GM18868 (cell line): ENCODE data around the gene C2CD5.

ENCODE experiments used
- ATAC-seq: cut with Tn5 transposase; IDR thresholded peaks from one replicate; pipeline ENCODE4 v1.9.1; 2021; ENCODE audit warnings: mild to moderate bottlenecking, moderate library complexity; ENCODE audit not compliant: unreplicated experiment

Gene C2CD5

GRCh38 chr12:22416801-22417200 is 127.5 kb downstream of the C2CD5 start:
- ATAC-seq, result no peak

GRCh38 chr12:22415342-22416309 is 128.7 kb downstream of the C2CD5 start:
- ATAC-seq, result no peak

- ATAC-seq, result no peak
Measured at GRCh38 chr12:22414742-22415141, 129.6 kb downstream of the C2CD5 start.

- no peak for ATAC-seq
Measured at GRCh38 chr12:22413592-22413991, 130.8 kb downstream of the C2CD5 start.

DNA sequence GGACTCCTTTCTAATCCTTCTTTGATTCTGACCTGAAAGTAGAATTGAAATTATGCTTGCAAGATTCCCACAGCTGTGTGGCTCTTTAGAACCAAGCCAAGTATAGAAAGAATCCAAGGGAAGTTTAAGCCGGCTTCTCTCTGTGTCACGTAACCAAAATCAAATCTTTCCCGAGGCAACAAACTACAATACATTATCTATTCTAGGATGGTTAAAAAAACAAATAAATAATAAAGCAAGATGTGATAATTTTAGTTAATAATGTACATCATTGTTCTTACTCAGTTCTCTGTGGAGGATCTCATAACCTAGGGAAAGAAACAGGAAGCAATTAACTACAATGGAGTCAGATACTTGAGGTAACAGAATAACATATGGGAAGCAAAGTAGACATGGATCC is 131.8 kb downstream of the C2CD5 start:
- no peak for ATAC-seq

- no peak for ATAC-seq
Measured at GRCh38 chr12:22410486-22410885, 133.9 kb downstream of the C2CD5 start.

DNA sequence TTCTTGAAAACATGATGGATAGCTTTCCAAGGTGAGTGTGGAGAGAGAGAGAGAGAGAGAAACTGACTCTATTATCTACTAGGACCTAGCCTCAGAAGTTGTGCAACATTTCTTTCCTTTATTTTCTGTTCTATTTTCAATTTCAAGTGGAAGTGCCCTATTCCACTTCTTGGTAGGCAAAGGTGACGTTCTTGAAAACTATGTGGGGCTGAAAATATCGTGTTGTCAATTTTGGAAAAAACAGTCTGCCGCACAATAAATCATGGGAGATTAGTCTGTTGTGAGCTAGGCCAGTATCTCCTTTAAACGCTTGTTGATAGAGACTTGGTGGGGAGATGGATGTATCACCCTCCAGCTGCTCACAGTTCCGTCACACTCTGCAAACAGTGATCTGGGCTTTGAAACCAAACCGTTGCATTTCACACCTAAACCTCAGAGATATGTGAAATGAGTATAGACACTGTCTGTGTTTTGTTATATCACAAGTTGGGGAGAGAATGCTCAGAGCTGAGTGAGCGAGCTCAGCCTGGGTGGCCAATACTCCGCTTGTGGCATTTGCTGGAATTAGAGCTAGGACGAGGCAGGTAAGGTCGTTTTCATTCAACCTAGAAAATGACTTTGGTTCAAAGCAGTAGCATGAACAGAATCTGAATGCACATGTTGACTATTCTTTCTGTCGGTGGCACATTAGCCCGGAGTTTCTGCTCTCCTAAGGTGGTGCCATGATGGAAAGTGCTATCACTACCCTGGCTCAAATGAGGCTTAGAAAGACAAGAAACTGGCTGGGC is 134.8 kb downstream of the C2CD5 start:
- ATAC-seq, result peak; percentile 90

DNA sequence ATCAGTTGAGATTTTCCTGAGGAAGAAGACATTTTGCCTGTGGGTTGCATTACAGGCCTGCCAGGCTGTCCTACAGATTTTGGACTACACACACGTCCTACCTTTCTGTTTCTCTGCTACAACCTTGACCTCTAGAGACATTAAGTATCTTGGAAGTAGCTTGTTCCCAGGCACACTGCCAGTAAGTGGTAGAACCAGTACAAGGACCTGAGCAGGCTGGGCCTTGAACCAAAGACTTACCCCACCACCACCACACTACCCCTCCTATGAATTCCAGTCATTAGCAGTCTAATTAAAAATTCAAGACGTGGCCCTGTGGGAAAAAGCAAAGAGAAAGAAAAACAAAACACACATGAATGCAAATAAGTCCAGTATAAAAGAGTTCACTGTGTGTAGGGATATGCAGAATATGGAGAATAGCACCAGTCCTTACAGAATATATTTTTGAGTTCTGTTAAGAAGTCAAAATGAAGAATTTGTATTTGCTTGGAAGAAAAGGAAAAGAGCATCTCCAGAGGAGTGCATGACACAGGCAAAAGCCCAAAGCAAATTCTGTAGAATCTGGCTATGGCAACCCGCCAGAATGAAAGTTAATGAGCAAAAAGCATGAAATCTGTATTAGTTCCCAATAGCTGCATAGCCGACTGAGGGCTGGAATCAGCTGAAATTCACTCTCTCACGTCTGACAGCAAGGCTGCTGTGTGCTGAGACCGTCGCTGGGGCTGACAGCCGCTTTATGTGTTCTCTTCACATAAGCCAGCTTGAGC is 135.5 kb downstream of the C2CD5 start:
- no peak for ATAC-seq

- no peak for ATAC-seq
Measured at GRCh38 chr12:22407397-22407796, 136.9 kb downstream of the C2CD5 start.

DNA sequence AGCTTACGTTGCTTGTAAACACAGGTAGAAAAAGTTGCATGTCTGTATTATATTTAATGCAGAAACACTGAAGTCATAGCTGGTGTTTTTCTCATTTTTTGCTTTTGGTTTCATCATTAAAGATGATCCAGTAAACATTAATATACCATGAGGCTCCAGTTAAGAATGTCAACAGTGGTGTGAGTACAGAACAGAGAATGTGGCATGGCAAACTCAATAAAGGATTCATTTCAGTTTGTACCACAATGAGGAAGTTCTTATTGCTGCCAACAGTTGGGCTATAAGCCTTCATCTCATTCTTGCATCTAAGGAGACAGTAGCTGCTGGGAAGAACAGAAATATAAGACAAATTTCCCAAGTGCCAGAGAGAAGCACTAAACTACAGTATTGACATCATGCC is 137.7 kb downstream of the C2CD5 start:
- ATAC-seq, result peak; percentile 68

DNA sequence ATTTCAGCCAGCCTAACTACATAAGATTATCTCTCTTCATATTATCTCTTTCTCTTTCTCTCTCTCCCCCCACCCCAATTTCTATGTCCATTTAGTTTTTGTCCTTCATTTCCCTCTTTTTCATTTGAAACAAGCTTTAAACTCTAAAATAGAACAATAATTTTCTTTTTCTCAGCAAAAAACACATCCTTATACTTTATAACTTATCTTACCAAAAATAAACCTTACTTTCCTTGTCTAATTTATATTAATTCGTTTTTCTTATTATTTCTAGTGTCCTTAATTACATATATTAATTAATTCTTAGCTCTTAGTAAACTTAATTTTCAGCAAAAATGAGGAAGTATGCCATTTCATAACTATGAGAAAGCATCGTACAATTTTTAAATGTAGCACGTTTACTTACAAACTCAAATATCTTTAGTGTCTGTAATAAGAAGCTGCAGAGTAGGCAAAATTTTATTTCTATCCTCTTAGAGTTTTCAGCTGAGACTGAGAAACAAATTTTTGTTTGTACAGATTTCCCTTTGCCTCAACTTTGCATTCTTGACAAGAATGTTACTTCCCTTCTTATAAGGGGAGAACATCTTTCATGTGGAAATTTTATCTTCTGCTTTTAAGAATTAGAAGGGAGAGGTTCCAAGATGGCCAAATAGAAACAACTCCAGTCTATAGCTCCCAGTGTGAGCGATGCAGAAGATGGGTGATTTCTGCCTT is 144.7 kb downstream of the C2CD5 start:
- ATAC-seq, result no peak
